ENCODE data around the gene KNSTRN. TPM values are rescaled to one million over a fixed set of nuclear protein-coding genes. Genes with fewer than 3 reads are reported as not detected.

KNSTRN gene
- total and polyA plus RNA-seq, 2 experiments from 2014 or later: 67.9 to 80.4 TPM

- Histone ChIP-seq H3K4me1 (ENCODE audit: insufficient read depth) (0 out of 2 replicates have a peak, but pooled peaks cover under 1% of the 10 kb centered on the region), H3K4me3 (no peak overlapping the region), H3K79me2 (replicated peaks; ENCODE audit: insufficient read depth) (no peaks in the 10 kb centered on the region), H3K27me3 (ENCODE audit: insufficient read depth) (no peaks in the 10 kb centered on the region), H4K20me1 (replicated peaks; ENCODE audit: insufficient read depth) (no peaks in the 10 kb centered on the region; the same call in 1 of the 2 replicates), H2AFZ (no peak overlapping the region), H3K36me3 (ENCODE audit: insufficient read depth) (peaks cover 40% of the 10 kb centered on the region), H3K4me2 (no peak overlapping the region), H3K9me2 (ENCODE audit: insufficient read depth) (no peaks in the 10 kb centered on the region), H3K27ac (ENCODE audit: low read depth) (no peak overlapping the region), H3F3A (replicated peaks; ENCODE audit: low read depth) (peaks cover 8% of the 10 kb centered on the region)
- no peak overlapping the region for H3K4me3 Mint-ChIP-seq
- no peak for DNase-seq (ENCODE audit: low spot score)
- H3K9me3 Mint-ChIP-seq: no peaks in the 10 kb centered on the region
- H3K4me1 Mint-ChIP-seq: no peaks in the 10 kb centered on the region
- no peak for ATAC-seq
- TF ChIP-seq ZNF114 (CRISPR knock-in tag; IDR thresholded peaks at IDR 0.05) (no peak), STAT1 (IDR thresholded peaks at IDR 0.05; ENCODE audit: unreplicated experiment) (no peak), REST (IDR thresholded peaks at IDR 0.05; ENCODE audit: unreplicated experiment) (no peak), CREB1 (CRISPR knock-in tag; IDR thresholded peaks at IDR 0.05; ENCODE audit: low read depth) (no peak), JUNB (IDR thresholded peaks at IDR 0.05; ENCODE audit: unreplicated experiment) (no peak), CTCF (conservative IDR thresholded peaks at IDR 0.05; ENCODE audit: low read depth in 2 of 2) (no peak), EZH2 (IDR thresholded peaks at IDR 0.05; ENCODE audit: low read depth, unreplicated experiment) (no peak), ZNF331 (CRISPR knock-in tag; IDR thresholded peaks at IDR 0.05; ENCODE audit: low read depth) (no peak), ZNF462 (CRISPR knock-in tag; IDR thresholded peaks at IDR 0.05) (no peak), EZH2phosphoT487 (IDR thresholded peaks at IDR 0.05; ENCODE audit: unreplicated experiment) (no peak), ETS1 (IDR thresholded peaks at IDR 0.05) (no peak)
- peaks cover 7% of the 10 kb centered on the region for H3K27me3 Mint-ChIP-seq (ENCODE audit: insufficient read depth, low read depth, poor library complexity)
- no peak overlapping the region for H3K27ac Mint-ChIP-seq
- H3K36me3 Mint-ChIP-seq (ENCODE audit: low read depth): peaks cover 72% of the 10 kb centered on the region
These were observed 32.7 kb downstream of the KNSTRN start for GRCh38 chr15:40415226-40415625.

Measured in GM23338 (cell line).